GM12801 (cell line): ENCODE results near the gene MBD3.

ENCODE experiments used
- TF ChIP-seq, protein P1 (sequence below): IDR thresholded peaks from one replicate; pipeline ENCODE4 v1.5.1; 2011; ENCODE audit warnings: control low read depth; ENCODE audit not compliant: insufficient read length; ENCODE audit errors: extremely low read depth

The MBD3 gene

DNA sequence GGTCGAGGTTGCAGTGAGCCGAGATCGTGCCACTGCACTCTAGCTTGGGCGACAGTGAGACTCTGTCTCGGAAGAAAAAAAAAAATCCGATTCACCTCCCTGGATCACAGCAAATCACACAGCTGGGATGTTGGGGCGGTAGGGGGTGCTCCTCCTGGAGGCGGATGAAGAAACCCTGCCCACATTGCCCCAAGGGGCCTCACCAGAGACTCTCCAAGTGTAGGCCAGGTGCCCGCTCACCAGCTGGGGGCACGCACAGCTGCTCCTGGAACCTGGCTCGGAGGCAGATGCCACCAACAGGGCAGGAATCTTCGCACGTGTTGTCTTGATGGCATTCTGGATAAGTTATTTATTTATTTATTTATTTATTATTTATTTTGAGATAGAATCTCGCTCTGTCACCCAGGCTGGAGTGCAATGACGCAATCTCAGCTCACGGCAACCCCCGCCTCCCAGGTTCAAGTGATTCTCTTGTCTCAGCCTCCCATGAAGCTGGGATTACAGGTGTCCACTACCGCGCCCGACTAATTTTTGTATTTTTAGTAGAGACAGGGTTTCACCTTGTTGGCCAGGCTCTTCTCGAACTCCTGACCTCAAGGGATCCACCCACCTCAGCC lies 9.5 kb upstream of the MBD3 start:
- TF ChIP-seq, protein P1, sequence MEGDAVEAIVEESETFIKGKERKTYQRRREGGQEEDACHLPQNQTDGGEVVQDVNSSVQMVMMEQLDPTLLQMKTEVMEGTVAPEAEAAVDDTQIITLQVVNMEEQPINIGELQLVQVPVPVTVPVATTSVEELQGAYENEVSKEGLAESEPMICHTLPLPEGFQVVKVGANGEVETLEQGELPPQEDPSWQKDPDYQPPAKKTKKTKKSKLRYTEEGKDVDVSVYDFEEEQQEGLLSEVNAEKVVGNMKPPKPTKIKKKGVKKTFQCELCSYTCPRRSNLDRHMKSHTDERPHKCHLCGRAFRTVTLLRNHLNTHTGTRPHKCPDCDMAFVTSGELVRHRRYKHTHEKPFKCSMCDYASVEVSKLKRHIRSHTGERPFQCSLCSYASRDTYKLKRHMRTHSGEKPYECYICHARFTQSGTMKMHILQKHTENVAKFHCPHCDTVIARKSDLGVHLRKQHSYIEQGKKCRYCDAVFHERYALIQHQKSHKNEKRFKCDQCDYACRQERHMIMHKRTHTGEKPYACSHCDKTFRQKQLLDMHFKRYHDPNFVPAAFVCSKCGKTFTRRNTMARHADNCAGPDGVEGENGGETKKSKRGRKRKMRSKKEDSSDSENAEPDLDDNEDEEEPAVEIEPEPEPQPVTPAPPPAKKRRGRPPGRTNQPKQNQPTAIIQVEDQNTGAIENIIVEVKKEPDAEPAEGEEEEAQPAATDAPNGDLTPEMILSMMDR, result no peak

DNA sequence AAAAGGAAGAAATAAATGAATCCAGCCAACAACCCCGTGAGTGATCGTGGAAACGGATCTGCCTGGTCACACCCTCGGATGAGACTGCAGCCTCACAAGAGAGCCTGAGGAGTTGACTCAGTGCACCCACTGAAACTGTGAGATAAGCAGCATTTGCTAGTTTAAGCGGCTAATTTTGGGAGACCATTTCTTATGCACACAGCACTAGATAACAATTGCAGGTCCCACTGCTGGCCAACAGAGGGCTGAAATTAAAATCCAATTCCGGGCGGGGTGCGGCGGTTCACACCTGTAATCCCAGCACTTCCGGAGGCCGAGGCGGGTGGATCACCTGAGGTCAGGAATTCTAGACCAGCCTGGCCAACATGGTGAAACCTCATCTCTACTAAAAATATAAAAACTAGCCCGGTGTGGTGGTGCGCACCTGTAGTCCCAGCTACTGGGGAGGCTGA lies 9.0 kb upstream of the MBD3 start:
- TF ChIP-seq, protein P1, result no peak

DNA sequence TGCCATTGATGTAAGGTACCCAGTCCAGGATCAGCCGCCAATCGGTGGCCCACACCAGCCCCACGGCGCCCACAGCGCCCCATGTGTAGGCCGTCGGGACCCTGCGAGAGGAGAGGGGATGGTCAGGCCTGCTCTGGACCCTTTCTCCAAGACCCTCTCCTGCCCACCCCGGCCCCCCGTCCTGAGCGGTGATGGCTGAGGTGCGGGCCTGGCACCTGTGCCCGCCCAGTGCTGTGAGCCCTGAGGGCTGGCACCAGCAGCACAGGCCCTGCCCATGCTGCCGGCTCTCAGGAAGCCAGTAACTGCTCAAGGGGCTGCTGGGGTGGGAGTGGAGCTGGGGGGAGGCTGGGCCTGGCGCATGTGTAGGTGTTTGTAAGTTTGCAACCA lies 6.8 kb upstream of the MBD3 start:
- TF ChIP-seq, protein P1, result no peak

DNA sequence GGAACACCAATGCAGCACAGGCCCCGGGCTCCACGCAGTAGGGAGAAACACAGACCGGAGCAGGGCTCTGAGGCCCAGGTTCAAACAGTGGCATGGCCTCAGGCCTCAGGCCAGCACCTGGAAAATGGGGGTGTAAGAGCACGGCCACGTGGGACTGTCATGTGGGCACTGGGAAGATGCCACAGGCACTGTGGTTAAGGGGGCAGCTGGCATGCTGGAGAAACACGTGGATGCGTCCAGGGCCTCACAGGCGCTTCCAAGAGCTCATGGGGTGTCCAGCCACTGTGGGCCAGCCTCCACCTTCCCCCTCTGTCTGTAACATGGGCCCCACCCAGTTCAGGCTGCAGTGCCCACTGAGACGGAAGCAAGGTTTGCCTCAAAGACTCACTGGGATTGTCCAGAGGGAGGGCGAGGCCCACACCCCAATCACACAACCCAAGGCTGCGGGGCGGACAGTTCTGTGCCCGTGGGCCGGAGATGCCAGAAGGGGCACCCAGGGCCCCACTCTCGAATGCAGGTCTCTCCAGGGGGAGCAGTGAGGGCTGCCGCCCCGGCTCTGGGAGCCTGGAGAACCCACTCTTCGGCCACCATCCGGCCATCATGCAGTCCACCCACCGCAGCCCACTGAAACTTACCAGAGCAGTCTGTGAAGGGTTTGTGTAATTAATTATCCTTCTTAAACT lies 6.3 kb upstream of the MBD3 start:
- TF ChIP-seq, protein P1, result no peak

DNA sequence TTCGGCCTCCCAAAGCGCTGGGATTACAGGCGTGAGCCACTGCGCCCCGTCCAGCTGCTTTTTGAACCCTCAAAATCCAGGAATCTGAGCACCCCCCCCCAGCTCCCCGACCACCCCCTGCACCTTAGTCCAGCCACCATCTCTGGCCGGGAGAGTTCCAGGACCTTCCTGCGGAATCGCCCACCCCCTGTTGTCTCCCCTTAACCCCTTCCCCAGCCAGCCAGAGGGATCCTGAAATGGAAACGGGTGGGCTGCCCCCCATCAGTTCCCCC lies 772 bp upstream of the MBD3 start:
- TF ChIP-seq, protein P1, result no peak

DNA sequence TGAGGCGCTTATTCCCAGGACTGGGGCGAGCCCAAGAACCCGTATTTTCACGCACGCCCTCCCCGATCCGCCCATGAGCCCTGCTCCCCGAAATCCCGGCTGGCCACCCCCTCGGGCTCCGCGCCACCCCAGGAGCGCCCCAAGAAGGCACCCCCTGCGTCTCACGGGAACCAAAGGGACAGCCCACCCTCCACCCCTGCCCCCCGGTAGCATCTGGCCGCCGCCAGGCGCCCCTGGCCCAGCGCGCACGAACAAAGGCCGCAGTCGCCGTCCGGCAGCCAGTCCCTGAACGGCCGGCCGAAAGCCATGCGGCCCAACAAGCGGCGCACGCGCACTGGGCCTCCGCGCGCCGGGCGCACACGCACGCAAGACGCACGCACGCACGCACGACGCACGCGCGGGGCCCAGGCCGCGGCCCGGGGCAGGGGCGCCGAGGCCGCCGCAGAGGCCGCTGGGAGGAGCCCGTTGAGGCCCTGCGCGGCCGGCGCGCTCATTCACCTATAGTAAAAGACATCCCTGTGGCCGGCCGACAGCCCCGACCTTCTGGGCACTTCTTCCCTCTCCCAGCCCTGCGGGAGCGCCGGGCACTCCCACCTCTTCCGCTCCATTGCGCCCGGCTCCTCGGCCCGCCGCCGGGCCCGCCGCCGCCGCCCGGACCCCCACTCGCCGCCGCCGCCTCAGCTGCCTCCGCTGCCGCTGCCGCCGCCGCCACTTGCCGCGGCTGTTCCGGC lies 476 bp downstream of the MBD3 start:
- TF ChIP-seq, protein P1, result no peak

DNA sequence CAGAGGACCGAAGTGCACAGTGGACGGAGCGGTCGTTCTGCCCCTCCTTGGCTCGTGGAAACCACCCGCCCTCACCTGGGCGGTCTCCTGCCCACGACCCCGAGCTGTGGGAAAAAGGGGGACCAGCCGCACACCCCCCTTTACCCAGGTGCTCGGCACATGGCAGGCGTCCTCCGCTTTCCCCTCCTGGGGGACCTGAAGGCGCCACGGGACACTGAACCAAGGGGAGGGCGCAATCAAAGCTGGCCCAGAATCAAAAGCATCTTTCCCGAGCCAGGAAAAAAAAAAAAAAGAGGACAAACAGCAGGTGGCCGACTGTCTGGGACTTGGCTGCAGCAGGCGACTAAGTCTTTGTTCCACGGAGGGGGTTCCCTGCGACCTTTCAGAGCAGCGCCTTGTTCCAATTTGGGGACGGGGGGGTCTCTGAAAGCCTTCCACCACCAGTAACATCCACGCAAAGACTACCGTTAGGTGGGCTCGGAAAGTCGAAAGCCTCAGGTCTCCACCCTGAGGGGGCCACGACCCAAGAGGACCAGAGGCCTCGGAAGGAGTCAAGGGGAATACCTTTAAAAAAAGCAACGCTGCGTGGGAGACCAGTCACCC lies 1.1 kb downstream of the MBD3 start:
- TF ChIP-seq, protein P1, result no peak
